CD4-positive, alpha-beta T cell treated with Interleukin-1 beta for 1 hour (primary cell): ENCODE data around the gene EIF2AK3.
"Not testable (repeated sequence)": the region's sequence is repeated elsewhere in the genome, so short reads cannot be mapped to it uniquely, and the experiment has no call there.

Experiments
- DNase-seq, 2 donors: peaks; one replicate each; pipeline ENCODE4 v3.0.0-alpha.2; 2020 to 2022

The EIF2AK3 gene

GRCh38 chr2:88591698-88592097 is 35.6 kb downstream of the EIF2AK3 start:
- no peak for DNase-seq

DNA sequence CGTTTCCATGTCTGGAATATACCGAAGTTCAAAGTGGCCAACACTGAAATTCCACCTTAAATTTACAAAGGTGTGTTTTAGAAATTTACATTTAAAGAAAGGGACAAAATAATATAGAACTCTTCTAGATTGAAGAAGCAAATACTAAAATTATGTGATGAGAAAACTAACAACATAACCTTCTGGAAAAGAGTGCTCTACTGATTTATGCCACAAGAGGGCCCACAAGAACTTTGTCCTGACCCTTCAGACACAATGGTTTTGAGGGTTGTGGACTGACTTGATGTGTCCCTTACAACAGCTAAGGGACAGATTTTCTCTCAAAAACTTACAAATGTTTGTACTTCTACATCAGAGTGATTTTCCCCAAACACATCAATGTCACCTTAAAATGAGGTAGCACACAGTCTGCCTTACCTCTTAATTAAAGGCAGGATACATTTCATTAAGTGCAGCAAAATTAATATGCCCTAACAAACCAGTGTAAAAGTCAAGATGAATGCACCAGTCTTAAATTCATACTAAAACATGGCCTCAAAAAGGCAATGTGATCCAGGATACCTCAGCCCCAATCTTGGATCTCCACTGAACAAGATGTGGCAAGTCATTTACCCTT is 36.2 kb downstream of the EIF2AK3 start:
- DNase-seq = peak; percentile 27 to 65

DNA sequence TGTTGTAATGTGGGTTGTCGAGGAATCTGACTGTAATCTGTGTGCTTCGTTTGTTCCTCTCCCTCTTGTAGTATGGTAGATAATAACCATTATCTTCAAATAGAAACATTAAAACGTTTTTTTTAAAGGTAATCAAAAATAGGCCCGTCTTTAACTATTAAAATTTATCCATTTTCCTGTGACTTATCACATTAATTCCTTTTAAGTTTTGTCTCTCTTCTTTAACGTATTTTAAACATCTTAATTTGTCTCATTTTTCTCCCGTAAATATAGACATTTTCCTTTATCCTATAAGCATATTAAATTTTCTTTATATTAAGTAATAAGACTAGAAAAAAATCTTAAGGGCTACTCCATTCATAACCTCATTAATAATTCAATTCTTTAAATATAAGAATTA is 41.3 kb downstream of the EIF2AK3 start:
- DNase-seq = no peak

DNA sequence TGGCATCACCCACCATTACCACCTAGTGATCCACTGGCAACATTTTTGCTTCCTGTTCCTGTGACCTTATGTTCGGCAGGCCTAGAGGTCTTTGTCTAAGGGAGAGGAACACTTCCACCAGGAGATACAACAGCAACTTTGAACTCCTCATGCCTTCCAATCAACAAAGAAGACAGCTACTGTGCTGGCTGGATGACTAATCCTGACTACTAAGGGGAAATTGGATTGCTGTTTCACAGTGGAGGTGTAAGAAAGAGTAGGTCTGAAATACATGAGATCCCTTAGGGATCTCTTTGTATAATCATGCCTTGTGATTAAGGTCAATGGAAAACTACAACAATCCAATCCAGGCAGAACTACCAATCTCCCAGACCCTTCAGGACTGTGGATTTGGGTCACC is 45.2 kb downstream of the EIF2AK3 start:
- DNase-seq = no peak

DNA sequence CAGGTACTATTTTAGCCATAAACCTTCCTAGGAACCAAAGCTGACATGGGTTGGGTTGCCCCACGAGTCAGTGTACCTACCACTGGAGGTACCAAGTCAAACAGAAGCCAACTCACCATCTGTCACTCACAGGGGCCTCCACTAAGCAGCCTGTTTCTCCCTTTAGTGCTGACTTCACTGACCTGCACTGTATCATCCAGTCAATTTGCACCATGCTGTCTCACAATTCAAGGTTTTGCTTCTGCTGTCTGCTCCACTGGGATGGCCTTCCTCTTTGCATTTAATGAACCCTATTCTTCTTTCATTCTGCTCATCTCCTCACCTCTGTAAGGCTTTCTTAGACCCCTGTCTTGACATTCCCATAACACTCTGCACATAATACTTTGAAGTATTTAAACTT is 47.2 kb downstream of the EIF2AK3 start:
- no peak for DNase-seq

- no peak for DNase-seq
Observed at GRCh38 chr2:88575630-88576029, 51.6 kb downstream of the EIF2AK3 start.

DNA sequence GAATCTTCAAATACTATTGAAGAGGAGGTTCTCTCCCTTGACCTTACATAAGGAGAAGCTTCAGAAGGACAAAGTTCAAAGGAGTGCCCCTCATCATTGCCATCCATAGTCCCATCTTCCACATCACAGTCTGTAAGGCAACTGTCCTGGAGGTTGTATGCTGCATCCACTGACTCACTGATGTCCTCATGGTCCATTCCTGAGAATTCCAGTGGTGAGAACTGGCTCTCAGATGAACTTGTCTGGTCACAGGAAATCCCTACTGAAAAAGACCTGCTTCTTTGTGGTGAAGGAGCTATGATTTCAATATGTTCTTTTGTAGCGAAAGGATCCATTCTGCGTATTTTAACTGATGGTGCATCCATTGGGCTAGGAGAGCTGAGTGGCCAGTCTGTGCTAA is 52.2 kb downstream of the EIF2AK3 start:
- DNase-seq = no peak

DNA sequence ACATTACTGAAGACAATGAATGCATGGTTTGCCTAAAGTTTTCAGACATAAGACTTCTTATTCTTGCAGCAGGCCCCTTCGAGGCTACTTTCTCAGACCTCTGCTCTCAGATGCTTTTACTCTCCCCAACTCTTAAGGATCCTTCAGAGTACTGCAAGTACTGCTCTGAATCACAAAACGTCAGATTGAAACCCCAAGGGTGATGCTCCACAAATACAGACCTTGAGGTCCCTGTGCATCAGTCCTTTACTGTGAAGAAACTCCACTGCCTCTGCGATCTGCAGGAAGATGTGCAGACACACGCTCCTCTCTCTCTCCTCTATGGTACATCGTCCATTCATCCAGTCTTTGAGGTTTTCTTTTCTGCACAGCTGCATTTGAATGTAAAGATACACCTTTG is 52.8 kb downstream of the EIF2AK3 start:
- no peak for DNase-seq

GRCh38 chr2:88568179-88568578 is 59.1 kb downstream of the EIF2AK3 start:
- no peak for DNase-seq

GRCh38 chr2:88564402-88564801 is 62.9 kb downstream of the EIF2AK3 start:
- DNase-seq = no peak

DNA sequence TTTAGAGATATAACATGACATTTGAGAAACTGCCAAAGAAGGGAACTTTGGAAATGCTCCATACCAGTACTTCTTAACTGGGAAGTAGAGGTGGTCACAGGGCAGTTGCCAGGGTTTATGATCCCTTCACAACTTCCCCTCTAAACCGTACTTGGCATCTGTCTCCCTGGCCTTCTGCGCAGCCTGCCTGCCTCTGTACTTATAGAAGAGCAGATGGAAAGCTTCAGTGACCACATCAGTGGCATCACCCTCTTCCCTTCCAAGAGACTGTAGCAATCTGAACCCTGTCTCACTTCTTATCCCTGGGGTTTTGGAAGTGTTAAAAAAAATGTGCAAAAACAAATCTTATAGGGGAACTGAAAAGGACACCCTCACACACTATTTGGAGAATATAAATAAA is 64.1 kb downstream of the EIF2AK3 start:
- no peak for DNase-seq

- no peak for DNase-seq
Observed at GRCh38 chr2:88561646-88562388, 65.4 kb downstream of the EIF2AK3 start.

- DNase-seq = no peak
Observed at GRCh38 chr2:88560619-88561307, 66.5 kb downstream of the EIF2AK3 start.

DNA sequence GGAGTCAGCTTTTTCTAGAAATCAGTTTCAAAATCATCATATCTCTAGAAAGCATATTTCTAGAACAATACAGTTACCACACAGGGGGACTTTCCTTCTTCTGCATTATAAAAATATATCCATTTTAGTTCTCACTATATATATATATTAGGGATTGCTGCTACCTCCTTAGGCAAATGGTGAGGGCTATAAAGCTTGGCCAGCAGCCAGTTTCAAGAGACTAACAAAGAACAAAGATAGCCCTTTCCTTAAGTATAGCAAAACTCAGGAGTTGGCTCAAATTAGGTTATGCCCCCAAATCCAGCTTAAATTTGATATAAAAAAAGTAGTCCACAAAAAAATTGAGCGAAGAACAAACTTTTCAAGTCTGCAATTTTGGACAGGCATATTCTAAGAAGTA is 70.0 kb downstream of the EIF2AK3 start:
- no peak for DNase-seq

GRCh38 chr2:88556026-88556425 is 71.2 kb downstream of the EIF2AK3 start:
- no peak for DNase-seq

- no peak for DNase-seq
Observed at GRCh38 chr2:88554189-88554588, 73.1 kb downstream of the EIF2AK3 start.

DNA sequence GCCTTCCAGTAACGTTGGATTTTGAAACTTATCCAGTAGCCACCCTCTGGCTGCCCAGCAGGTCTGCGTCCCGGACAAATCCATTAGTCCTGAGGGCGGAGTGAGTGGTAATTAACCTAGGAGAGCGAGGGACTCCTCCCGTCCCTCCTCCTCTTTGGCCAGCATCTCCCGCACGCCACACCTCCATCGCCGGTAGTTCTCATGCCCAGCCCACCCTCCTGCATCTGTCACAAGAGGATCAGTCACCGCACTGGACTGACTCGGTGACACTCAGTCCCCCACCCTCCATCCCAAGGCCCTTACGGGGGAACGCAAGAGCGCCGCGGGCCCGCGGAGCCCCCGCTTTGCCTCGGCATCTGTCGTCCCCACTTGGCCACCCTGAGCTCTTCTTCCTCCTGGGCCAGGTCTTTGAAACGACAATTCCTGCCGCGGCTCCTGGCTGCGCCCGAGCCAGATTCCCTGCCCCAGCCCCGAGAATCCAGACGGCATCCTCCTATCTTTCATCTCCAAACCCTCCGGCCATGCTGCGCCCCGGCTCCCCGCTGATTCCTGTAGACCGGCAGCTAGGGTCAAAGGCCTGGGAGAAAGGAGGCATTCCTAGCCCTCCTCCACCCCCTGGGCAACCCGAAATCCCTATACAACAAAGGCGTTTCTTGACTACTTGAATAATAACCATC is 77.5 kb downstream of the EIF2AK3 start:
- DNase-seq = no peak

GRCh38 chr2:88546291-88546690 is 81.0 kb downstream of the EIF2AK3 start:
- DNase-seq = not testable (repeated sequence)

GRCh38 chr2:88545118-88545517 is 82.1 kb downstream of the EIF2AK3 start:
- DNase-seq = no peak

DNA sequence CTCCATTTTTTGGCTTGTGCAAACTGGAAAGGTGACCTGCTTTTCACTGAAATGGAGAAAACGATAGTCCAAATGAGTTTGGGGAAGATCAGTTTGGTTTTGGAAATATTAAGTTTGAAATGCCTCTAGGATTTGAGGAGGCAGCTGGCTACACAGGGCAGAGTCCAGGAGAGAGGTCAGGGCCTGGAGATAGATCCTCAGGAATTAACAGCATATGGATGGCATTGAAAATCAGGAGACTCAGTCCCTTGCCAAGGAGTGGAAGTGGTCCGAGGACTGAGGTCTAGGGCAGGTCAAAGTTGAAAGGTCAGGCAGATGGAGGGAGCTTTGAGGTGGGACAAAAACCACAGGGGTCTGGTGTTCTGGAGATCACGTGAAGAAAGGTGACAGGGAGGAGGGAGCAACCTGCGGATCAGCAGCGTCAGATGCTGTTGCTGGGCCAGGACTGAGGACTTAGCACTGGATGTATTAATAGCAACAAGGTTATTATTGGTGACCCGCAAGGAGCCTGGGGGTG is 83.7 kb downstream of the EIF2AK3 start:
- DNase-seq = no peak

- DNase-seq = no peak
Observed at GRCh38 chr2:88542668-88543067, 84.6 kb downstream of the EIF2AK3 start.

DNA sequence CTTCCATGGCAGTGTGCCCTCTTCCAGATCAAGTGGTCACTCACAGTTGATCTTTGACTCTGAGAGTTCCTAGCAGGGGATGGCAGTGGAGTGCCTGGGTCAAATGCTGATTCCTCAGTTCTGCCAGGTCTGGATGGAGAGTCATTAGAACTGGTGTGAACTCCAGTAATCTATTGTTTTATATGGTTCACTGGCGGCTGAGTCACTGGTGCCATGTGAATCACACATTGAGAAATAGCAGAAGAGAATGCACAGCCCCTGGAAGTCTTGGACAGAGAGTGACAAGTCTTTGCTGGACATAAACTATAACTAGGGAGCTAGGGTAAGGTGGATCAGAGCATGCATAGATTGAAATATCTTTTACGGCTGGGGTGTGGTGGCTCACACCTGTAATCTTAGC is 86.9 kb downstream of the EIF2AK3 start:
- DNase-seq = no peak

- DNase-seq = no peak
Observed at GRCh38 chr2:88538362-88538917, 88.8 kb downstream of the EIF2AK3 start.
